Smooth muscle cell of the brain vasculature (primary cell): ENCODE measurements around the gene CPNE6.
"Not testable (repeated sequence)": the region's sequence is repeated elsewhere in the genome, so short reads cannot be mapped to it uniquely, and the experiment has no call there.

Source experiments
- DNase-seq: peaks from one replicate; pipeline ENCODE4 v3.0.0-alpha.2; 2012; ENCODE audit warnings: low read depth, low spot score

CPNE6 gene

GRCh38 chr14:24071144-24071697, at the start of gene CPNE6:
TSS of gene CPNE6 (plus strand) at chr14:24071562. CDS start at chr14:24072937, 1,375 bp downstream.
- no peak for DNase-seq

GRCh38 chr14:24024939-24025418, 46.4 kb upstream of the CPNE6 start:
- not testable (repeated sequence) for DNase-seq

DNA sequence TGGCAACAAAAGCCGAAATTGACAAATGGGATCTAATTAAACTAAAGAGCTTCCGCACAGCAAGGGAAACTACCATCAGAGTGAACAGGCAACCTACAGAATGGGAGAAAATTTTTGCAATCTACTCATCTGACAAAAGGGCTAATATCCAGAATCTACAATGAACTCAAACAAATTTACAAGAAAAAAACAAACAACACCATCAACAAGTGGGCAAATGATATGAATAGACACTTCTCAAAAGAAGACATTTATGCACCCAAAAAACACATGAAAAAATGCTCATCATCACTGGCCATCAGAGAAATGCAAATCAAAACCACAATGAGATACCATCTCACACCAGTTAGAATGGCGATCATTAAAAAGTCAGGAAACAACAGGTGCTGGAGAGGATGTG, 41.7 kb upstream of the CPNE6 start:
- not testable (repeated sequence) for DNase-seq

- not testable (repeated sequence) for DNase-seq
Measured at GRCh38 chr14:24031331-24031730, 40.0 kb upstream of the CPNE6 start.

- no peak for DNase-seq
Measured at GRCh38 chr14:24032727-24033418, 38.5 kb upstream of the CPNE6 start.

DNA sequence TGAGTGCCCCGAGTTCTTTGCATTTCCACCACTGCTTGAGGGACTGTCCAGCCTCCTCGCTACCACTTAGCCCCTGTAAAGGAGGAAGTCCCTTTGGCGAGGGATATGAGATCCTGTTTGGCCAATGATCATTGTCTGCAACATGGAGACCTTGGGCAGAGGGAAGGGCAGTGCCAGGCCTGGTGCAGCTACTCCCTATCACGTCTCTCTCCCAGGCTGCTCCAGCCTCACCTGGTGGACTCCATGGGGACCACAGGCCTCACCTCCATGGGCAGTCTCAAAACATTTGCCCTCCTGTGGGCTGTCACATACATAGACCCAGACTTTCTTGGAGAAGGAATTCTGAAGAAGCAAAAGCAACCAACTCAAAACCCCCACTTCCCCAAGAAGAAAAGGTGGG, 35.6 kb upstream of the CPNE6 start:
- DNase-seq = not testable (repeated sequence)

DNA sequence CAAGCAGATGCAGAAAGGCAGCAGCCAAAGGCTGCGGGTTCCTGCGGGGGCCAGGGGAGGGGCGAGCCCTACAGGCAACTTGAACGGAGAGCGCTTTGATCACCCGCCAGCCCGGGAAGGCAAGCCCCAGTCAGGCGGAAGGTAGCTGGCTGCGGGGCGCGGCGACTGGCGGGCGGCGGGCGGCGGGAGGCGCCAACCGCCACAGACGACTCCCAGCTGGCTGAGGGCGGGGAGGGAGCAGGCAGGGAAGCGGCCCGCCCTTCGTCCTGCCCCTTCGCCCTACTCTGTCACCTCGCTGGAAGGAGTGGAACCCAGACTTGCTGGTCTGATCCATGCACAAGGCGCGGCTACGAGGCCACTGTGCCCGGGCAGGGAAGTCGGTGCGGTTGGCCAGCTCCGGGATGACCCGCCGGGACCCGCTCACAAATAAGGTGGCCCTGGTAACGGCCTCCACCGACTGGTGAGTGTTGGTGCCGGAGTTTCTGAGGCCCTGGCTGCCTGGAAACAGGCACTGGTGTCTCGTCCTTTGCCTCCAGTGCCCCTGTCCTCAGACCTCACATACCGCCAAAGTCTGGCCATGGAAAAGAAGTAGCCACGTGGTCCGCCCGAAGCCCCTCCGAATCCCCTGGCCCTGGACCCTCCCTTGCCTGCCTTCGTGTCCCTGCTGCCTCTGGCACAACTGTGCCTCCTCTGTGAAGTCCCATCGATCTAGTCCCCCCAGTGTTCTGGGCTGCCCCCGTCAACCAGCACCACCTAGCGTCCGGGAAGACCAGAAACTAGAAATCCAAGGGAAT, 35.0 kb upstream of the CPNE6 start:
- DNase-seq = peak; percentile 36

DNA sequence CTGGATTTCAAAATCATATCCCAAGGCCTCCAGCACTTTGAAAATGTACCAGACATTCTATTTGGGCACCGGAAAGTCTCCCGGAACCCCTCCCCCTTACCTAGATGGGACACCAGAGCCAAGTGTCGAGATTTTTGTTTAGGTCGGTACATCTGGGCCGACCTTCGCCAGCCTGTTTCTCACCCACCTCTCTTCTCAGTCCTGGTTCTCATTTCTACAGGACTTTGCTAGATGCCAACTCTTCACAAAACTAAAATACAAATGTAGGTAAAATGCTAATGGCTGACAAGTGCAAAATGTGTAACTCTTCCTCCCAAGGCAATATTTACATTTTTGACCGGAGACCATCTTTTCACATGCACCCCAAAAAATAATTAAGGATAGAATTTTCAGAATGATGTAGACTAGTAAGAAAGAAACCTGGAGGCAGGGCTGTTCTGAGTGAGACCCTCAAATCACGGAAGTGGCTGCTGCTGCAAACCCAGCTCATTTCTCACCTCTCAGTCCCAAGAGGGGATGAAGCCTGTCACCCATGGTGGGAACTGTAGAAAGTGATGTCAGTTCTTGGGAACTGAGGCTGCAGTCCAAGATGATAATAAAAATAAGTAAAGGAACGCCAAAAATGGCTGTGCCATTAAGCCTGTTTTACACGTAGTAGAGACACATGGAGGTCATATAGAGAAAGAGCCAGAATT, 34.3 kb upstream of the CPNE6 start:
- not testable (repeated sequence) for DNase-seq

GRCh38 chr14:24037658-24038037, 33.7 kb upstream of the CPNE6 start:
- DNase-seq = no peak

DNA sequence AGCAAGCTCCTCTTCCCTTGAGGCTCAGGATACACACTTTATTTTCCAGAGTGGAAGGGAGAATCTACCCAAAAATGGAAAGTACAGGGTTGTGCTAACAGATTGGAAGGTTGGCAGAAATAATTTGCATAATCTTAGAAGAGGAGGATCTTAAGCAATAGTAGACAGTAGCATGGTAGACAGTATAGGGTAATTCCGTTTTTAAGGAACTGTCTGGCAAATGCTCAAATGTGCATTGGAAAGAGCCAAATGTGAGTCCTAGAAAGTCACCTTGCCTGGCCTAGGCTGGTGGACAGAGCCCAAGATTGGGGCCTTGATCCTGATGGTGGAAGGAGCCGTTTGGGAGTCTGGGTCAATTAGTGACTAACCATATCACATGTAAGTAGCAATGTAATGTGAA, 32.7 kb upstream of the CPNE6 start:
- DNase-seq = no peak

GRCh38 chr14:24040692-24041091, 30.7 kb upstream of the CPNE6 start:
- DNase-seq = no peak

- no peak for DNase-seq
Measured at GRCh38 chr14:24042746-24043145, 28.6 kb upstream of the CPNE6 start.

DNA sequence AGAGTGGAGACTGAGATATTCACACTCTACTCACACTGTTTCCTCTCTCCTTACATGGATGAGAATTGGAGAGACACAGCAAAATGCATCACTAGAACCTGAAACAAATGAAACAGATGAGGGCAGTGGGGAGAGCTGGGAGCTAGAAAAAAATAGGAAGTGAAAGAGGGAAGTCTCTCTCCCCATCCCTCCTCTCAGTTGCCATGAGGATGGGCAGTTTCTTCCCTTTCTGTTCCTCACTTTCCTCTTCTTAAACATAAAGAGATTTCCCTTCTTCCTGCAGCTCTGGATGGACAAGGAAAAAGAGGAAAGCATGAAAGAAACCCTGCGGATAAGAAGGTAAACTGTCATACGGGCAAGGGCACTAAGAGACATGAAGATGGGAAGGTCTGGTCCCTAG, 22.4 kb upstream of the CPNE6 start:
- DNase-seq = not testable (repeated sequence)

DNA sequence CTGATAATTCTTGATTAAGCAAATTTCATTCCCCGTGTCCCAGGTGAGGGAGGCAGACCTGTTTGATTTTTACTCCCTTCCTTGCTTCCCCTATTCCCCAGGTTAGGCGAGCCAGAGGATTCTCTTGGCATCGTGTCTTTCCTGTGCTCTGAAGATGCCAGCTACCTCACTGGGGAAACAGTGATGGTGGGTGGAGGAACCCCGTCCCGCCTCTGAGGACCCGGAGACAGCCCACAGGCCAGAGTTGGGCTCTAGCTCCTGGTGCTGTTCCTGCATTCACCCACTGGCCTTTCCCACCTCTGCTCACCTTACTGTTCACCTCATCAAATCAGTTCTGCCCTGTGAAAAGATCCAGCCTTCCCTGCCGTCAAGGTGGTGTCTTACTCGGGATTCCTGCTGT, 20.6 kb upstream of the CPNE6 start:
- not testable (repeated sequence) for DNase-seq

DNA sequence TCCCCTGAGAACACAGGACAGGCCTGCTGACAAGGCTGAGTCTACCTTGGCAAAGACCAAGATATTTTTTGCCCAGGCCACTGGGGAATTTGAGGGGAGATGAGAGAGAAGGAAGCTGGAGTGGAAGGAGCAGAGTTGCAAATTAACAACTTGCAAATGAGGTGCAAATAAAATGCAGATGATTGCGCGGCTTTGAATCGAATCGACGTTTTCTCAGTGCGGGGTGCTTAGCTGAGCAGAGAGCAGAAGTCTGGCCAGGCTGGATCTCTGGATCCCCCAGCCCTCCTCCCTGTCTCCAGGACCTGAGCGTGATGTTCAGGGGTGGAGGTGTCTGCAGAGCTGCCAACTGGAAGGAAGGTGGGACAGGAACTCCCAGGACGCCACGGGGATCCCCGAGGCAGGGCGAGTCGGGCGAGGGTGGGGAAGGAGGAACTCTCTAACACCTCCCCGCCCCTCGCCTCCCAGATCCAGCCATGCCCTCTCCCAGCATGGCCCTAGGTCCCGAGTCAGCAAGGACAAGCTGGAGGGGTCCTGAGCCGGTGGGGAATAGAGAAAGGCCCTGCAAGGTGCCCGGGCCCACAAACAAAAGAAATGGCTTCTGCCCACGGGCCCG, 20.1 kb upstream of the CPNE6 start:
- no peak for DNase-seq

- no peak for DNase-seq
Measured at GRCh38 chr14:24051789-24052655, 19.3 kb upstream of the CPNE6 start, which contains the start of gene CARMIL3. TSS of gene CARMIL3 (plus strand) at chr14:24052009. CDS start at chr14:24052154, 145 bp downstream.

DNA sequence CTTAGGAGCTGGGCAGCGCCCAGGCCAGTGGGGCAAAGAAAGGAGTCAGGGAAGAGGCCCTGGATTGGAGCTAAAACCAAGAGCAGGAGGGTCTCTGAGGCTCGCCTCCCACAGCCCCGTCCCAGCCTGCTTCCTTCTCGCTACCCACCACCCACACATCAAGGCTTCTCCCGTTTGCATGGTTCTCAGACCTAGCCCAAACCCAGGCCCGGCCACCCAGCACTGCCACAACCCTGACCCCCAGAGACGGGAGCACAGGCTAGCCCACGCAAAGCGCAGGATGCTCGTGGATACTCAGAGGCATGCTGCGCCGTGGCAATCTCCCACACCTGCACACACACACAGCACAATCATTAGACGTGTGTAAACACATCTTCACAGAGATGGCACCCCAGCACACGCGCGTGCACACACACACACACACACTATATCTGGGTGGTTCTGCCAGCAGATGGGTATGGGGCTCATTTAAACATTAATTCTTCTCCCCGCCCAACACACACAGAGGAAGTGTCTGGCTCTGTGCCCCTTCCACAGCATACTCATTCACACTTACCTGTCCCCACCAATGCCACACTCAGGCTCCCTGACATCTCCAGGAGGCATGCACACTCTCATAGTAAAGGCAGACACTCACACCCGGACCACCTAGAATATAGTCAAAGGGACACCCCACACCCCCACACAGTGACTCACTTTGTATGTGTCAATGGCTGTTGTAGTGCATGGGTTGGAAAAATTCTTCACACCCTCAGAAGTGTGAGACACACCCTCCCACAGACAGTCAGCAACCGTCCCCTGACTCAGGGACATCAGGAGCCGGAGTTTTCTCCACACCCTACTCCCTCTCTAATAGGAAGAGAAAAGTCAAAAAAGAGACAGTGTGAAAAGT, 18.5 kb upstream of the CPNE6 start:
- no peak for DNase-seq

- no peak for DNase-seq
Measured at GRCh38 chr14:24053548-24054323, 17.6 kb upstream of the CPNE6 start.

GRCh38 chr14:24054324-24054641, 17.1 kb upstream of the CPNE6 start:
- no peak for DNase-seq
